GM12865 (cell line): ENCODE data around the gene ZNRF1.
"Not testable (repeated sequence)": the region's sequence is repeated elsewhere in the genome, so short reads cannot be mapped to it uniquely, and the experiment has no call there.

ENCODE experiments used
- DNase-seq: peaks from one replicate; pipeline ENCODE4 v3.0.0; 2010; ENCODE audit warnings: low read depth
- H3K4me3 ChIP-seq: 2 replicates; pipeline ENCODE4 v1.5.1; 2011; ENCODE audit warnings: mild to moderate bottlenecking, low read depth, low read length, control low read depth
- CTCF ChIP-seq: IDR thresholded peaks from 2 replicates; pipeline ENCODE4 v1.5.1; 2011; ENCODE audit warnings: low read length, control low read depth, low read depth, inconsistent platforms; ENCODE audit not compliant: insufficient read depth; ENCODE audit errors: missing control alignments

Gene ZNRF1

GRCh38 chr16:75011634-75012307, 12.9 kb downstream of the ZNRF1 start:
- no peak for TF ChIP-seq CTCF
- peak; percentile 92 for DNase-seq
- peak overlapping the region; percentile 61 for H3K4me3 ChIP-seq

- peak; percentile 56 for DNase-seq
- TF ChIP-seq CTCF = no peak
- H3K4me3 ChIP-seq = peak overlapping the region; percentile 61
These were observed 13.7 kb downstream of the ZNRF1 start for GRCh38 chr16:75012380-75013081.

GRCh38 chr16:75013123-75013522, 14.3 kb downstream of the ZNRF1 start:
- DNase-seq = not testable (repeated sequence)
- peak overlapping the region; percentile 61 for H3K4me3 ChIP-seq

GRCh38 chr16:75014318-75014717, 15.5 kb downstream of the ZNRF1 start:
- no peak overlapping the region for H3K4me3 ChIP-seq
- TF ChIP-seq CTCF = no peak
- no peak for DNase-seq

GRCh38 chr16:75016451-75017081, 17.7 kb downstream of the ZNRF1 start:
- DNase-seq = not testable (repeated sequence)

GRCh38 chr16:75017670-75018525, 19.1 kb downstream of the ZNRF1 start:
- DNase-seq = no peak
- H3K4me3 ChIP-seq = no peak overlapping the region
- no peak for TF ChIP-seq CTCF

More at GRCh38 chr16:75016451-75017081, 17.7 kb downstream of the ZNRF1 start:
- H3K4me3 ChIP-seq = not testable (repeated sequence)

GRCh38 chr16:75019007-75019406, 20.2 kb downstream of the ZNRF1 start:
- TF ChIP-seq CTCF = no peak
- peak; percentile 70 for DNase-seq
- H3K4me3 ChIP-seq = no peak overlapping the region
